Measurements from ENCODE around the gene KDM2A. TPM values are rescaled to one million over a fixed set of nuclear protein-coding genes. Genes with fewer than 3 reads are reported as not detected.

KDM2A gene
- total RNA-seq, 6 experiments from 2014 or later: 23.8 to 37.1 (median 33.4) TPM

GRCh38 chr11:67267188-67268080 is 148.4 kb downstream of the KDM2A start:
- Histone ChIP-seq H3K9me3 (no peaks in the 10 kb centered on the region), H3K27me3 (no peaks in the 10 kb centered on the region), H3K4me3 (peak overlapping the region; percentile 82 to 88 (median 87)), H3K4me1 (peaks cover 0 to 44% (median 14%) of the 10 kb centered on the region in 4 donors), H3K36me3 (no peaks in the 10 kb centered on the region), H3K27ac (peak overlapping the region; percentile 64 to 93 (median 90))
- 1% methylated on average over 14 of the region's 30 CpGs for WGBS (ENCODE audit: insufficient coverage, low coverage, low lambda C conversion rate, missing lambda C conversion rate)
- intact Hi-C loops (cut with DNase I): no loop called here
- TF ChIP-seq POLR2A (IDR thresholded peaks at IDR 0.05): peak; percentile 76
- no peak for TF ChIP-seq CTCF (IDR thresholded peaks at IDR 0.05)
- peak; percentile 14 to 37 (median 16) for ATAC-seq
- DNase-seq: peak; percentile 72 to 81 (median 78)

- H3K4me3 ChIP-seq: peak overlapping the region; percentile 82 to 88 (median 87)
- no peak for ATAC-seq
- no peaks in the 10 kb centered on the region for H3K36me3 ChIP-seq
- peak in 2 of 3 donors; percentile 26 to 55 for DNase-seq
- TF ChIP-seq CTCF (IDR thresholded peaks at IDR 0.05): no peak
- no peak for TF ChIP-seq POLR2A (IDR thresholded peaks at IDR 0.05)
- H3K27me3 ChIP-seq: no peaks in the 10 kb centered on the region
- peak overlapping the region; percentile 64 to 93 (median 90) for H3K27ac ChIP-seq
- H3K9me3 ChIP-seq: no peaks in the 10 kb centered on the region
- peaks cover 0 to 42% (median 14%) of the 10 kb centered on the region in 4 donors for H3K4me1 ChIP-seq
- intact Hi-C loops (cut with DNase I): no loop called here
- WGBS (ENCODE audit: insufficient coverage, low coverage, low lambda C conversion rate, missing lambda C conversion rate): 34% methylated on average over 9 of the region's 21 CpGs
Measured at GRCh38 chr11:67268081-67268961, 149.3 kb downstream of the KDM2A start.

- no peaks in the 10 kb centered on the region for H3K9me3 ChIP-seq
- DNase-seq (peak in 1 of 3 donors; percentile 53), ATAC-seq (no peak)
- H3K4me3 ChIP-seq: peak overlapping the region in 1 of 3 donors; percentile 87
- TF ChIP-seq POLR2A (IDR thresholded peaks at IDR 0.05) (no peak), CTCF (IDR thresholded peaks at IDR 0.05) (no peak)
- no peaks in the 10 kb centered on the region for H3K36me3 ChIP-seq
- peak overlapping the region; percentile 30 to 90 (median 64) for H3K27ac ChIP-seq
- intact Hi-C loops (cut with DNase I): no loop called here
- H3K4me1 ChIP-seq: peaks cover 0 to 47% (median 14%) of the 10 kb centered on the region in 4 donors
- no CpG with 5 or more reads among the region's 13 CpGs for WGBS (ENCODE audit: insufficient coverage, low coverage, low lambda C conversion rate, missing lambda C conversion rate)
- no peaks in the 10 kb centered on the region for H3K27me3 ChIP-seq
Measured at GRCh38 chr11:67268962-67269268, 149.9 kb downstream of the KDM2A start.

- no peaks in the 10 kb centered on the region for H3K27me3 ChIP-seq
- peaks cover 0 to 47% (median 14%) of the 10 kb centered on the region in 4 donors for H3K4me1 ChIP-seq
- peak overlapping the region; percentile 13 to 31 (median 15) for H3K4me3 ChIP-seq
- DNase-seq (peak in 2 of 3 donors; percentile 29 to 55), ATAC-seq (no peak)
- no peaks in the 10 kb centered on the region for H3K9me3 ChIP-seq
- intact Hi-C loops (cut with DNase I): loop anchor here in 1 of 2 donors (5.0 to 10.0 kb wide), 2 partner anchors 38 to 115 kb away; no protein-coding TSS in a partner anchor
- TF ChIP-seq CTCF (IDR thresholded peaks at IDR 0.05): no peak
- TF ChIP-seq POLR2A (IDR thresholded peaks at IDR 0.05): peak; percentile 32
- peak overlapping the region; percentile 30 to 90 (median 30) for H3K27ac ChIP-seq
- 32% methylated on average over 3 of the region's 15 CpGs for WGBS (ENCODE audit: insufficient coverage, low coverage, low lambda C conversion rate, missing lambda C conversion rate)
- H3K36me3 ChIP-seq: no peaks in the 10 kb centered on the region
Measured at GRCh38 chr11:67269401-67270255, 150.6 kb downstream of the KDM2A start.
